SJSA1 (cell line): ENCODE measurements around the gene DENND1C. TPM values are rescaled to one million over a fixed set of nuclear protein-coding genes. Genes with fewer than 3 reads are reported as not detected.

Experiments used
- DNase-seq, 2 experiments: peaks; one replicate each; pipeline ENCODE4 v3.0.0-alpha.2; 2015 to 2020; ENCODE audit warnings: low spot score in 2 of 2, low read depth in 1 of 2
- H3K27ac ChIP-seq: fragments of 250-450 bp; sonication (Bioruptor Pico); 2 replicates; pipeline ENCODE4 v1.5.1; 2020; ENCODE audit warnings: mild to moderate bottlenecking, moderate library complexity
- H3K27me3 ChIP-seq: fragments of 250-450 bp; sonication (Bioruptor Pico); replicated peaks from 2 replicates; pipeline ENCODE4 v1.5.1; 2020; ENCODE audit warnings: mild to moderate bottlenecking, moderate library complexity
- H3K36me3 ChIP-seq: fragments of 250-450 bp; sonication (Bioruptor Pico); 2 replicates; pipeline ENCODE4 v1.5.1; 2020; ENCODE audit warnings: mild to moderate bottlenecking
- H3K4me1 ChIP-seq: fragments of 250-450 bp; sonication (Bioruptor Pico); replicated peaks from 2 replicates; pipeline ENCODE4 v1.6.1; 2021; ENCODE audit warnings: mild to moderate bottlenecking
- H3K4me3 ChIP-seq: fragments of 250-450 bp; sonication (Bioruptor Pico); 2 replicates; pipeline ENCODE4 v1.5.1; 2020; ENCODE audit warnings: mild to moderate bottlenecking
- H3K9me3 ChIP-seq: fragments of 250-450 bp; sonication (Bioruptor Pico); replicated peaks from 2 replicates; pipeline ENCODE4 v1.5.1; 2020; ENCODE audit warnings: mild to moderate bottlenecking
- total RNA-seq: library from RNA; depleted of rRNA; stranded (reverse); fragments of >200 nt; shearing (Covaris generic); gene quantifications from 2 replicates; pipeline ENCODE4 v1.2.3, GENCODE V29; 2014

The DENND1C gene
- total RNA-seq, 1 experiment from 2014 or later = not detected

- Histone ChIP-seq H3K36me3 (no peaks in the 10 kb centered on the region), H3K27ac (no peak overlapping the region), H3K4me3 (no peak overlapping the region), H3K9me3 (no peaks in the 10 kb centered on the region), H3K27me3 (peaks cover 42% of the 10 kb centered on the region), H3K4me1 (no peaks in the 10 kb centered on the region)
- no peak for DNase-seq
Measured at GRCh38 chr19:6479836-6480398, 1.7 kb downstream of the DENND1C start.

DNA sequence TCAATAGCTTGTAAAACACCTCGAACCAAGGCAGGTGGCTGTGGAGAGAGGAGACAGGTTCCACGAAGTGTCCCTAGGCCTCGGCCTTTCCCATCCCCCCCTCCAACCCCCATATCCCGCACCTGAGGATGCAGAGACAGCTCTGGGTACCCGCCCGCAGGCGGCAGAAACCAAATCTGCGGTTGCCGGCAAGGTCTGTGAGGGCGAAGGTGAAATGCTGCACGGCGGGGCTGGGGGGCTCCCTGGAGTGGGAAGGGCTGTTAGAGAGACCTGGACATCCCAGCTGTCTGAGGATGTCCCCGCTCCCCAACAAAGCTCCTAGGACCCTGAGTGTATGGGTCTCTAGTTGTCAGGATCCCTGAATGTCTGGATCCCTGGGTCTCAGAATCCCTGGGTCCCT lies 2.8 kb downstream of the DENND1C start:
- no peak overlapping the region for H3K27ac ChIP-seq
- H3K4me3 ChIP-seq = no peak overlapping the region
- DNase-seq = no peak
- H3K9me3 ChIP-seq = no peaks in the 10 kb centered on the region
- H3K27me3 ChIP-seq = peaks cover 48% of the 10 kb centered on the region
- H3K36me3 ChIP-seq = no peaks in the 10 kb centered on the region
- no peaks in the 10 kb centered on the region for H3K4me1 ChIP-seq

GRCh38 chr19:6476896-6477431 lies 4.6 kb downstream of the DENND1C start:
- Histone ChIP-seq H3K4me3 (no peak overlapping the region), H3K27me3 (peaks cover 38% of the 10 kb centered on the region), H3K4me1 (no peaks in the 10 kb centered on the region), H3K9me3 (no peaks in the 10 kb centered on the region), H3K27ac (no peak overlapping the region), H3K36me3 (no peaks in the 10 kb centered on the region)
- no peak for DNase-seq

DNA sequence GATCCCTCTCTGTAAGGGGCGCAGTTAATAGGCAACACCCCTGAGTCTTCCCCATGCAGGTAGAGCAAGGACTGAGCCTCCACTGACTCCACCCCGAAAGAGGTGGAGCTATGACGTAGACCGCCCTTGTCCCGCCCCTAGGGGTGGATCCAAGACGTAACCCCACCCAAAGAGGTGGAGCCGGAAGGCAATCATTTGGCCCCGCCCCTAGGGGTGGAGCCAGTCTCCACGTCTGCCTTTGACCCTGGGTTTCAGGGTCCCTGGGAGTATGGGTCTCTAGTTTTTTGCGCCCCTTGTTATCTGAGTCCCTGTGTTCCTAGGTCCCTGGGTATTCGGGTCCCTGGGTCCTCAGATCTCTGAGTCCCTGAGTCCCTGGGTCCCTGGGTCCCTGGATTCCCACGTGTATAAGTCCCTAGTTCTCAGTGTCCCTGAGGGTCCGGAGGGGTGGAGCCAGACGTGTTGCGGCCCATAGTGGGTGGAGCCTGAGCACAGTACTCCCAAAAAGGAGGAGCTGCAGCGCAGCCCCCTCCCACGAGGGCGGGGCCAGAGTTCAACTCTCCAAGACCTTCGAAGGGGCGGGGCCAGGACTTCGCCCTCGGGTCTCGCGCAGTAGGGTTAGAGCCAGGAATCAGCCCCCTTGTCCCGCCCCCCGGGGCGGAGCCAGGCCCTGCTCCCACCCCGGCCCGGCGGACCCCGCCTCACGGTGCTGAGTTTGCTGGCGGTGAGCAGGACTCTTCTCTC lies 5.3 kb downstream of the DENND1C start:
- Histone ChIP-seq H3K9me3 (no peaks in the 10 kb centered on the region), H3K27ac (no peak overlapping the region), H3K4me3 (no peak overlapping the region), H3K4me1 (no peaks in the 10 kb centered on the region), H3K36me3 (no peaks in the 10 kb centered on the region), H3K27me3 (peaks cover 35% of the 10 kb centered on the region)
- DNase-seq = peak; percentile 15 to 52

- Histone ChIP-seq H3K27ac (no peak overlapping the region), H3K9me3 (no peaks in the 10 kb centered on the region), H3K36me3 (no peaks in the 10 kb centered on the region), H3K27me3 (peaks cover 35% of the 10 kb centered on the region), H3K4me3 (no peak overlapping the region), H3K4me1 (no peaks in the 10 kb centered on the region)
- DNase-seq = no peak
Measured at GRCh38 chr19:6475321-6476108, 6.1 kb downstream of the DENND1C start.

- no peak overlapping the region for H3K4me3 ChIP-seq
- H3K4me1 ChIP-seq = no peaks in the 10 kb centered on the region
- no peaks in the 10 kb centered on the region for H3K36me3 ChIP-seq
- peaks cover 25% of the 10 kb centered on the region for H3K27me3 ChIP-seq
- H3K27ac ChIP-seq = no peak overlapping the region
- no peak for DNase-seq
- no peaks in the 10 kb centered on the region for H3K9me3 ChIP-seq
Measured at GRCh38 chr19:6473647-6474046, 7.9 kb downstream of the DENND1C start.

DNA sequence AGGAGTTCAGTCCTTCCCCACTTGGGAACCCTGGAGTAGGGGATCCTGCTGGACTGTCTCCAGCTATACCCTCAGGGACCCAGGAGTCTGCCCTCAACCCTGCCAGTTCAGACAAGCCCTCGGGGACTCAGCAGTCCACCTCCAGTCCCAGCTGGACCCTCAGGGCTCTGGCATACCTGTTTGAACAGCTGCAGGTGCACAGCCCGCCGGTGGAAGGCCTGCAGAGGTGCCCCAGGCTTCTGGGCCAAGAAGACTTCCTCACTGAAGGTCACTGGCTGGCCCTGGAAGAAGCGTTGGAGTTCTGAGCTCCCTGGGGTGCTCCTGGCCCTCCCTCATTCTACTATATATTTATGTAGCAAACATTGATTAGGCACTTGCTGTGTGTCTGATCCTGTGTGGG lies 8.9 kb downstream of the DENND1C start:
- DNase-seq = no peak
- H3K36me3 ChIP-seq = no peaks in the 10 kb centered on the region
- no peak overlapping the region for H3K4me3 ChIP-seq
- no peaks in the 10 kb centered on the region for H3K9me3 ChIP-seq
- no peak overlapping the region for H3K27ac ChIP-seq
- H3K27me3 ChIP-seq = peaks cover 33% of the 10 kb centered on the region
- no peaks in the 10 kb centered on the region for H3K4me1 ChIP-seq

DNA sequence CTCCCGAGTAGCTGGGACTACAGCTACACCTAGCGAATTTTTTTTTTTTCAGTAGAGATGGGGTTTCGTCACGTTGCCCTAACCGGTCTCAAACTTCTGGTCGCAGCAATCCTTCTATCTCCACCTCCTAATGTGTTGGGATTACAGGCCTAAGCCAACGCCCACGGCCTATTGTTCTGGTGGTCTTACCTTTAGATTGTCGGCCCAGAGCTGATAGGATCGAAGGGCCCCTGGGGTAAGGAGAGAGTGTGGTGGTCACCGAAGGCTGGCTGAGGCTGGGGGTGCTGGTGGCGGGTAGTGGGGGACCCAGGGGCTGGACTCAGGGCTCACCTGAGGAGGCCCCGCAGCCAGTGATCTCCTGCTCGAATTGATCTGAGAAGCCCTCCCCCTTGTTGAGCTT lies 10.5 kb downstream of the DENND1C start:
- no peak overlapping the region for H3K27ac ChIP-seq
- H3K4me1 ChIP-seq = no peaks in the 10 kb centered on the region
- no peak overlapping the region for H3K4me3 ChIP-seq
- H3K36me3 ChIP-seq = no peaks in the 10 kb centered on the region
- no peak for DNase-seq
- H3K9me3 ChIP-seq = no peaks in the 10 kb centered on the region
- peaks cover 31% of the 10 kb centered on the region for H3K27me3 ChIP-seq

DNA sequence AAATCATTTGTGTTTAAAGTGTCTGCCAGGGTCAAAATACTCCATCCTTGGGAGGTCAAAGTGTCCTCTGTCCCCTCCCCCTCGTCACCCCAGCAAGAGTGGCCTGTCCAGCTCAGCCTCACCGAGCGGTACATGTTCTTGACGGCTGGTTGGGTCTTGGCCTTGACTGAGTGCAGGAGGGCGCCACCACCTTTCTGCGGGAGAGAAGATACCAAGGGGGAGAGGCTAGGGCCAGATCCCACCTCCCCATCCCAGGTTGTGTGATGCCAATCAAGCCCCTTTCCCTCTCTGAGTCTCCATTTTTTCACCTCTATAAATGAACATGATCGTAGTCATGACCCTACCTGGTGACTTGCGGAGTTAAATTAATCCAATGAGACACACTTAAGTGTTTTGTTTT lies 11.4 kb downstream of the DENND1C start:
- Histone ChIP-seq H3K27me3 (peaks cover 31% of the 10 kb centered on the region), H3K4me1 (no peaks in the 10 kb centered on the region), H3K9me3 (no peaks in the 10 kb centered on the region), H3K27ac (no peak overlapping the region), H3K4me3 (no peak overlapping the region), H3K36me3 (no peaks in the 10 kb centered on the region)
- DNase-seq = no peak

DNA sequence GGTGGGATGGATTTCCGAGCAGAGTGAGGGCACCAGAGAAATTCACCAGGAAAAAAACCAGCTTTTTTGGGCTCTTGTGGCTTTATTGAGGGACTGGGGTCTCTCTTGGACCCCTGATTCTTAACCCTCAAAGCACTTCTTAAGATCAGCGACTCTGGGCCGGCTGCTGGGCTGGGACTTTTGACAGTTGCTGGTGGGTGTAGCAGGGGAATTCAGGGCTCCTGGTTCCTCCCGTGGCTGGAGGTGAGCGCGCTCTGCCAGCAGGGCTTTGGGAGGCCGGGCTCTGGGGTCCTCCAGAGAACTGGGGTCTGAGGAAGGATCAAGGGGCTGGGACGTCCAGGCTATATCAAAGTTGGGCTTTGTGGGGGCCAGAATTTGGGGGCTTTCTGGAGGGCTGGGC lies 14.2 kb downstream of the DENND1C start:
- Histone ChIP-seq H3K9me3 (no peaks in the 10 kb centered on the region), H3K27ac (no peak overlapping the region), H3K4me1 (no peaks in the 10 kb centered on the region), H3K4me3 (no peak overlapping the region), H3K36me3 (no peaks in the 10 kb centered on the region), H3K27me3 (peaks cover 42% of the 10 kb centered on the region)
- DNase-seq = no peak

GRCh38 chr19:6466526-6467248 lies 14.9 kb downstream of the DENND1C start:
- peaks cover 42% of the 10 kb centered on the region for H3K27me3 ChIP-seq
- no peak overlapping the region for H3K27ac ChIP-seq
- no peak overlapping the region for H3K4me3 ChIP-seq
- H3K9me3 ChIP-seq = no peaks in the 10 kb centered on the region
- H3K36me3 ChIP-seq = no peaks in the 10 kb centered on the region
- no peak for DNase-seq
- no peaks in the 10 kb centered on the region for H3K4me1 ChIP-seq

GRCh38 chr19:6465663-6466062 lies 15.9 kb downstream of the DENND1C start:
- Histone ChIP-seq H3K4me3 (no peak overlapping the region), H3K27ac (no peak overlapping the region), H3K9me3 (no peaks in the 10 kb centered on the region), H3K4me1 (peaks cover under 1% of the 10 kb centered on the region), H3K27me3 (peaks cover 42% of the 10 kb centered on the region), H3K36me3 (no peaks in the 10 kb centered on the region)
- no peak for DNase-seq

DNA sequence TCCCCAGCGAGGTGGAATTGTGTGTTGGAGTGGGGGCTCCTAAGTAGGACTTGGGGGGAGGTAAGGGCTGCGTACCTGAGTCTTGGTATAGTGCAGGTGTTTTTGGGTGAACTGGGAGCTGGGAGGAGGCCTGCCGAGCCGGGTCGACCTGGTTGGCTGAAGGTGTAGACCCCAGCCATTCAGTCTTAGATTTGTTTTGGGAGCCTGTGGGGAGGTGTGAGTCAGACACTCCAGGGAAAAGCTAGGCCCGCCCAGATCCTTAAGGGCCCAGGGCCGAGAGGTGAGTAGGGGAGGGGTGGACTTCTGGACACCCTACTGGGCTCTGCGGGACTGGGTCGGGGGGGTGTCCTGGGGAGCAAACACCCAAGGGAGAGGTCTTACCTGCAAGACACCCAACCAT lies 16.6 kb downstream of the DENND1C start:
- Histone ChIP-seq H3K36me3 (no peaks in the 10 kb centered on the region), H3K9me3 (no peaks in the 10 kb centered on the region), H3K4me1 (peaks cover 7% of the 10 kb centered on the region), H3K27me3 (peaks cover 42% of the 10 kb centered on the region), H3K4me3 (no peak overlapping the region), H3K27ac (no peak overlapping the region)
- DNase-seq = no peak
